ENCODE results near the gene SH3PXD2A.
A peak's percentile ranks its signal among the peaks of the same experiment; 100 is the strongest.

SH3PXD2A gene

GRCh38 chr10:103759100-103759781 is 96.1 kb downstream of the SH3PXD2A start:
- no peak overlapping the region for H3K4me3 ChIP-seq (ENCODE audit: control insufficient read depth, low read depth, low read length)
- DNase-seq (ENCODE audit: low read depth) = peak; percentile 81

GRCh38 chr10:103758294-103758681 is 97.1 kb downstream of the SH3PXD2A start:
- DNase-seq (ENCODE audit: low read depth) = peak; percentile 86
- no peak overlapping the region for H3K4me3 ChIP-seq (ENCODE audit: control insufficient read depth, low read depth, low read length)
- TF ChIP-seq, protein P1, sequence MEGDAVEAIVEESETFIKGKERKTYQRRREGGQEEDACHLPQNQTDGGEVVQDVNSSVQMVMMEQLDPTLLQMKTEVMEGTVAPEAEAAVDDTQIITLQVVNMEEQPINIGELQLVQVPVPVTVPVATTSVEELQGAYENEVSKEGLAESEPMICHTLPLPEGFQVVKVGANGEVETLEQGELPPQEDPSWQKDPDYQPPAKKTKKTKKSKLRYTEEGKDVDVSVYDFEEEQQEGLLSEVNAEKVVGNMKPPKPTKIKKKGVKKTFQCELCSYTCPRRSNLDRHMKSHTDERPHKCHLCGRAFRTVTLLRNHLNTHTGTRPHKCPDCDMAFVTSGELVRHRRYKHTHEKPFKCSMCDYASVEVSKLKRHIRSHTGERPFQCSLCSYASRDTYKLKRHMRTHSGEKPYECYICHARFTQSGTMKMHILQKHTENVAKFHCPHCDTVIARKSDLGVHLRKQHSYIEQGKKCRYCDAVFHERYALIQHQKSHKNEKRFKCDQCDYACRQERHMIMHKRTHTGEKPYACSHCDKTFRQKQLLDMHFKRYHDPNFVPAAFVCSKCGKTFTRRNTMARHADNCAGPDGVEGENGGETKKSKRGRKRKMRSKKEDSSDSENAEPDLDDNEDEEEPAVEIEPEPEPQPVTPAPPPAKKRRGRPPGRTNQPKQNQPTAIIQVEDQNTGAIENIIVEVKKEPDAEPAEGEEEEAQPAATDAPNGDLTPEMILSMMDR (conservative IDR thresholded peaks at IDR 0.05; ENCODE audit: control insufficient read depth, insufficient read depth, low read depth, low read length) = no peak

More at GRCh38 chr10:103759100-103759781, 96.1 kb downstream of the SH3PXD2A start:
- TF ChIP-seq, protein P1 (conservative IDR thresholded peaks at IDR 0.05; ENCODE audit: control insufficient read depth, insufficient read depth, low read depth, low read length) = no peak

DNA sequence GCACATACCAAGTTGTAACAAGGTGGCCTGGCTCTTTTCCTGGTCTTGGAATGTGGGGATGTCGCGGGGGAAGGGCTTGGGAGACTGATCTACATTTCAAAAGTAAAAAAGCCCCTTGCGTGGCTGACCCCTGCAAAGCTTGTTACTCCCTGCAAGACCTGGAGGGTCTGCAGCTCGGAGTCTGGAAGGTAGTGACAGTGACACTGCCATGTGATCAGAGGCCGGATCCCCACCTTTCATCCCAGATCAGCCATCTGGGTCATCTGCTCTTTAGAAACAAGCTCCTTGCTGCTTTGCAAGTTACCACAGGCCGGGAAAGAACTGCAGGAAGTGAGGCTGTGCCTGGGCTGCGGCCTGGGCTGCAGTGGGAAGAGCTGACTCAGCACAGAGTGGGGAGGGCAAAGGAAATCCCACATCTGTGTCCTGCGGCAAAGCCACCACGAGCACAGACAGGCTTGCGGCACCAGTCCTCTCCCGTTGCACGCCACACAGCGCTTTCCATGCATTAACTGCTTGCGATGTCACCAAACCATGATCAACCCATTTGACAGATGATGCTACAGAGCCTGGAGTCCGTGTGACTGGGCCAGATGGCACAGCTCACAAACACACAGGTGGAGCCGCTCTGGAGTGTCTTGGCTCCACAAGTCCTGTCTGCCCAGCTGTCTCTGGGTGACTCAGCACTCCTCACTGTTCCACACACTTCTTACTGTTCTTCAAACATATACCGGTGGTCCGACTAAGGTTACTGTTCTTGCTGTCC is 97.7 kb downstream of the SH3PXD2A start:
- TF ChIP-seq, protein P1 (conservative IDR thresholded peaks at IDR 0.05; ENCODE audit: control insufficient read depth, insufficient read depth, low read depth, low read length) = no peak
- no peak overlapping the region for H3K4me3 ChIP-seq (ENCODE audit: control insufficient read depth, low read depth, low read length)
- peak; percentile 89 for DNase-seq (ENCODE audit: low read depth)

DNA sequence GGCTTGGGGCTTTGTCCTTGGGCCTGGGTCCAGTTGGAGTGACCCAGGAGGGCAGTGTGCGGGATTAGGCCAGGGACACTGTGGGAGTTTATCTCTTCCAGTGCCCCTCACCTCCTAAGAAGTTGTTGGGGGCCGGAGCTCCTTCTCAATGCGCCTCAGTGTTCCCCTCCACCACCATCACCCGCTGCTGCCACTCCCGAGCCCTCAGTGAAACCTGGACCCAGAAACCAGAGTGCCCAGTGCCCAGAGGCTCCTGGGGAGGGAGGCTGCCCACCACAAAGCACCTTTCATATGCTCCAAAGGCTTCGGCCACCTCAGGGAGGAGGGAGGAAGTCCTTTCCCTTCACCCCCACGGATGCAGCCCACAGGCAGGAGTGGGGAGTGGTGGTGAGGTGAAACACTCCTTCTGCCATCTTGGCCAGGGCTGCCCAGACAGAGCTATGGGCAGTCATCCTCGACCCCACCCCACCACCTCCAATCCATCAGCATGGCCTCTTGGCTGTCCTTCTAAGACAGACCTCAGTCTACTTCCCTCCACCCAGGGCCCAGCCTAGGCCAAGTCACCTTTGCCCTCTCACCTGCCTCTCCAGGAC is 99.0 kb downstream of the SH3PXD2A start:
- TF ChIP-seq, protein P1 (conservative IDR thresholded peaks at IDR 0.05; ENCODE audit: control insufficient read depth, insufficient read depth, low read depth, low read length) = no peak
- no peak for DNase-seq (ENCODE audit: low read depth)
- H3K4me3 ChIP-seq (ENCODE audit: control insufficient read depth, low read depth, low read length) = no peak overlapping the region

- peak; percentile 38 for DNase-seq (ENCODE audit: low read depth)
- TF ChIP-seq, protein P1 (conservative IDR thresholded peaks at IDR 0.05; ENCODE audit: control insufficient read depth, insufficient read depth, low read depth, low read length) = peak; percentile 83
- no peak overlapping the region for H3K4me3 ChIP-seq (ENCODE audit: control insufficient read depth, low read depth, low read length)
Observed at GRCh38 chr10:103752680-103753248, 102.6 kb downstream of the SH3PXD2A start.

- DNase-seq (ENCODE audit: low read depth) = no peak
- no peak overlapping the region for H3K4me3 ChIP-seq (ENCODE audit: control insufficient read depth, low read depth, low read length)
- TF ChIP-seq, protein P1 (conservative IDR thresholded peaks at IDR 0.05; ENCODE audit: control insufficient read depth, insufficient read depth, low read depth, low read length) = no peak
Observed at GRCh38 chr10:103751667-103752290, 103.6 kb downstream of the SH3PXD2A start.
